Measurements from ENCODE around the gene PALLD. TPM values are rescaled to one million over a fixed set of nuclear protein-coding genes. Genes with fewer than 3 reads are reported as not detected.

PALLD gene
- total RNA-seq, 4 donors from 2014 or later, result 93.3 to 214 (median 174) TPM

DNA sequence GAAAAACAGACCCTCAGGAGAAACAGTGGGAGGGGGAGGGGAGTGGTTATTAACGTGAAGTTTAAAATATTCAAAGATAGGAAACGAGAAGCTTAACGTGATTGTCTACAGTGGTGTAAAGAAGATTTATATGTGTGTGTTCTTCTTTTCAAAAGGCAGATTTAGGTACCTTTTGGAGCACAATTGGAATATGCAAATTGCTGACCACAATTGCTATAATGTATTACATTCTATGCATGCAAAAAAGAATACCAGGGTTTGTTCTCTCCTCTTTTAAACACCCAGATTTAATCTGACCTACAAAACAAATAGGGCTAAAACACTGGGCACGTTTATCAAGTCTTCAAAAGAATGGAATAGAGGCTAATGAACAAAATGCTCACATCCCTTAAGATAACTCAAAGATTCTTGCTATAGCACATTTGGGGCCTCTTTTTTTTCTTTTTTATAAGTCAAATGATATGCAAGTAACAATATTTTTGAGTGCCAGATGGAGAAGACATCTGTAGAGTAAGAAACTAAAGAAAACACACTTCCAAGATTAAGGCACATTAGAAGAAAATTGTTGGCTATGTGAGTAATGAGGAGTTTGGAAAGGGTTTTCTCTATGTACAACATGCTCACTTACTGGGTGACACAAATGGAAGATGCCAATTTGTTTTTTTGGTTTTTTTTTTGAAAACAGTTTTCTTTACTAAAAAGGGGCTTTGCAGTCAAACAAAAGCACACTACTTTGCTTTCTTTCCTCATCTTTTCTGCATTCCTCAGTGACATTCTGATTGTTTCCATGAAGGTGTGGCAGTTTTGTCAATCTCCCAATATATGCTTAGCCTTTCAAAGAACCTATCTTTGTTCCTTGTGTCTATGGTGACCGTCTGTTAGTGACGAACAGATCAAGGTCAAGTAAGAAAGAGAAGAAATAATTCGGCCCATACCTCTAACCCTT lies 240.3 kb downstream of the PALLD start:
- Histone ChIP-seq H3K36me3 (no peaks in the 10 kb centered on the region), H3K4me3 (no peak overlapping the region), H3K4me1 (peaks cover 0 to 35% (median 2%) of the 10 kb centered on the region in 4 donors), H3K9me3 (no peaks in the 10 kb centered on the region), H3K27ac (no peak overlapping the region), H3K27me3 (no peaks in the 10 kb centered on the region)
- TF ChIP-seq POLR2A (IDR thresholded peaks at IDR 0.05), result no peak
- TF ChIP-seq, protein P1, sequence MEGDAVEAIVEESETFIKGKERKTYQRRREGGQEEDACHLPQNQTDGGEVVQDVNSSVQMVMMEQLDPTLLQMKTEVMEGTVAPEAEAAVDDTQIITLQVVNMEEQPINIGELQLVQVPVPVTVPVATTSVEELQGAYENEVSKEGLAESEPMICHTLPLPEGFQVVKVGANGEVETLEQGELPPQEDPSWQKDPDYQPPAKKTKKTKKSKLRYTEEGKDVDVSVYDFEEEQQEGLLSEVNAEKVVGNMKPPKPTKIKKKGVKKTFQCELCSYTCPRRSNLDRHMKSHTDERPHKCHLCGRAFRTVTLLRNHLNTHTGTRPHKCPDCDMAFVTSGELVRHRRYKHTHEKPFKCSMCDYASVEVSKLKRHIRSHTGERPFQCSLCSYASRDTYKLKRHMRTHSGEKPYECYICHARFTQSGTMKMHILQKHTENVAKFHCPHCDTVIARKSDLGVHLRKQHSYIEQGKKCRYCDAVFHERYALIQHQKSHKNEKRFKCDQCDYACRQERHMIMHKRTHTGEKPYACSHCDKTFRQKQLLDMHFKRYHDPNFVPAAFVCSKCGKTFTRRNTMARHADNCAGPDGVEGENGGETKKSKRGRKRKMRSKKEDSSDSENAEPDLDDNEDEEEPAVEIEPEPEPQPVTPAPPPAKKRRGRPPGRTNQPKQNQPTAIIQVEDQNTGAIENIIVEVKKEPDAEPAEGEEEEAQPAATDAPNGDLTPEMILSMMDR (IDR thresholded peaks at IDR 0.05), result no peak
- no peak for TF ChIP-seq EP300 (IDR thresholded peaks at IDR 0.05)
- 59 to 60% methylated on average over 7 of the region's 7 CpGs for WGBS, 2 donors
- no peak for DNase-seq (ENCODE audit: low spot score in 2 of 2)

DNA sequence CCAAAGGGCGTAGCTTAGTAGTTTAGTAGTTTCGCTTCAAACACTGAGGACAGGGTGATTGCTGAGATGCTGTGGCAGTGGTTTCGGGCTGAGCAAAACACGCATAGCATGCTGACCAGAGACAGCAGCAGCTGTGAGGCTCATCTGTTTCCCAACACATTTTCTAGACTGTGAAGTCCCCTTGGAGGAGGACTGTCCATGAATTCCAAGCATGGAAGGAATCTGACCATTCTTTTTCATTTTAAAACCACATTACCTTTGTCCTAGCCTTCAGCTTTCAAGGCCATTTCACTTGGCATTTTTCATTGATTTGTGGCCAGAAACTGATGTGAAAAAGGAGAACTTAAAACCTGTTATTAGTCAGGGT lies 240.9 kb downstream of the PALLD start:
- H3K27ac ChIP-seq, result no peak overlapping the region
- DNase-seq (ENCODE audit: low spot score in 2 of 2), result no peak
- no peaks in the 10 kb centered on the region for H3K27me3 ChIP-seq
- no peaks in the 10 kb centered on the region for H3K9me3 ChIP-seq
- no peaks in the 10 kb centered on the region for H3K36me3 ChIP-seq
- no peak overlapping the region for H3K4me3 ChIP-seq
- peaks cover 0 to 36% (median 2%) of the 10 kb centered on the region in 4 donors for H3K4me1 ChIP-seq
- TF ChIP-seq, protein P1 (IDR thresholded peaks at IDR 0.05), result no peak
- TF ChIP-seq EP300 (IDR thresholded peaks at IDR 0.05), result no peak
- TF ChIP-seq POLR2A (IDR thresholded peaks at IDR 0.05), result no peak
- WGBS, 2 donors, result 89 to 92% methylated on average over 4 of the region's 4 CpGs

DNA sequence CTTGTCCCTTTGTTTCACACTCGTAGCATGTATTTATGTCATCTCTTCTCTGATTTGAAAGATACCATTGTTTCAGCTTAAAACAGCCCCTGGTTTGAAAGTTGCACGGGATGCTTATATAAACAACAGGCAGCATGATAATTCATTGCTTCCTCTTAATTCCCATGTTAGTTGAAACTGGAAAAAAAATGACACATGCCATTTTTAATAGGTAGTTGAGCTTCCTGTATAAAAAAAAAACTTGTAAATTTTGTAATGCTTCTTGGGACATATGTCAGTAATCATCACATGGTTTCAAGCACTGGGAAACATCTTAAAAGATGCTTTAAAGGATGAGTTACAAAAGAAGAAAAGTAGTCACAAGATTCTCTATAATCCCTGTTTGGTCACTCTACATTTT lies 243.0 kb downstream of the PALLD start:
- no peak for DNase-seq (ENCODE audit: low spot score in 2 of 2)
- TF ChIP-seq EP300 (IDR thresholded peaks at IDR 0.05), result no peak
- TF ChIP-seq, protein P1 (IDR thresholded peaks at IDR 0.05), result no peak
- TF ChIP-seq POLR2A (IDR thresholded peaks at IDR 0.05), result no peak
- Histone ChIP-seq H3K27me3 (no peaks in the 10 kb centered on the region), H3K27ac (no peak overlapping the region), H3K4me1 (peaks cover 0 to 37% (median 2%) of the 10 kb centered on the region in 4 donors), H3K4me3 (no peak overlapping the region), H3K9me3 (no peaks in the 10 kb centered on the region), H3K36me3 (no peaks in the 10 kb centered on the region)
- 27 to 28% methylated on average over 2 of the region's 2 CpGs for WGBS, 2 donors

DNA sequence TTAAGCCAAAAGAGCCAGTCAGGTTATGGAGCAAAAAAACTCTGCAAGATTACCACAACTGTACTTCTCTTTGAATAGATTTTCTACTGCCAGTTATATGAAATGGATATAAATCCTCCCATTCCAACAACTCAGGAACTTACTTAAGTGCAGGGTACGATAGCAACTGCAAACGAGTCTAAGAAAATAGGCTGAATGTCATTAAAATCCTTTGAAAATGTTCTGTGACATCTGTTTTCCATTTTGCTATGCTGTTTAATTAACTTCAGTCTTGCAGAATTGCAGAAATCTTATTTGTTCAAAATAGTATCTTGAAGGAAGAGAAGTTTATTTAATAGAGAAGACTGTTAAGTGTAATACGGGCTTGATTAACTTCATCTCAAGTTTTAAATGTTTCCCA lies 243.8 kb downstream of the PALLD start:
- 71 to 73% methylated on average over 3 of the region's 3 CpGs for WGBS, 2 donors
- no peak for DNase-seq (ENCODE audit: low spot score in 2 of 2)
- TF ChIP-seq, protein P1 (IDR thresholded peaks at IDR 0.05), result no peak
- no peak for TF ChIP-seq EP300 (IDR thresholded peaks at IDR 0.05)
- TF ChIP-seq POLR2A (IDR thresholded peaks at IDR 0.05), result no peak
- no peak overlapping the region for H3K27ac ChIP-seq
- H3K4me1 ChIP-seq, result peaks cover 0 to 35% (median 0%) of the 10 kb centered on the region in 4 donors
- no peaks in the 10 kb centered on the region for H3K9me3 ChIP-seq
- H3K36me3 ChIP-seq, result no peaks in the 10 kb centered on the region
- H3K27me3 ChIP-seq, result no peaks in the 10 kb centered on the region
- H3K4me3 ChIP-seq, result no peak overlapping the region
